GM12878 (cell line): ENCODE measurements around the gene FOXL3. TPM values are rescaled to one million over a fixed set of nuclear protein-coding genes. Genes with fewer than 3 reads are reported as not detected.

Experiments
- ATAC-seq: fragments of 200-7000 bp; cut with Tn5 transposase; 3 replicates; pipeline ENCODE4 v1.9.1; 2020; ENCODE audit warnings: mild to moderate bottlenecking, moderate library complexity
- BruUV-seq: library from RNA; stranded (reverse); fragments of 400-500 nt; replicated peaks from 2 replicates; lab custom pipeline; 2021; lab: Mats Ljungman, UMichigan
- CTCF ChIA-PET: fragments of 300-600 bp; sonication (Branson Sonifier 250); formaldehyde crosslinking; extraction: SDS; loops from one replicate; lab custom pipeline; 2021; ENCODE audit warnings: inconsistent platforms; lab: Yijun Ruan, JAX
- POLR2A ChIA-PET: fragments of 350-600 bp; formaldehyde crosslinking; extraction: SDS; loops from one replicate; lab custom pipeline; 2021; ENCODE audit warnings: inconsistent platforms; lab: Charles Lee
- RAD21 ChIA-PET: fragments of 300-600 bp; sonication (Branson Sonifier 250); formaldehyde crosslinking; loops from one replicate; lab custom pipeline; 2023; ENCODE audit warnings: antibody characterized with exemption; ENCODE audit not compliant: unreplicated experiment; lab: Charles Lee
- SMC1A ChIA-PET: fragments of 300-600 bp; sonication (Branson Sonifier 250); formaldehyde crosslinking; loops from one replicate; lab custom pipeline; 2023; ENCODE audit not compliant: unreplicated experiment, uncharacterized antibody; lab: Charles Lee
- DNase-seq: peaks from one replicate; pipeline ENCODE4 v3.0.0-alpha.2; 2011; ENCODE audit warnings: low read depth, low spot score
- FAIRE-seq: peaks from 3 replicates; lab custom pipeline; 2011; peaks lifted over from hg19 to GRCh38; lab: Jason Lieb, UNC
- H2AFZ ChIP-seq: 2 replicates; pipeline ENCODE4 v1.6.0; 2011; ENCODE audit warnings: low read depth, low read length, control low read depth; ENCODE audit not compliant: control insufficient read depth
- H3K27ac ChIP-seq: 2 replicates; pipeline ENCODE4 v1.5.1; 2011; ENCODE audit warnings: control low read depth; ENCODE audit not compliant: control insufficient read depth, insufficient read depth
- H3K27me3 ChIP-seq, 2 experiments: replicated peaks in 1 of 2; 2 replicates each; pipeline versions ENCODE4 v1.6.0 to v1.6.1; 2011; ENCODE audit warnings: low read length in 1 of 2; ENCODE audit not compliant: control insufficient read depth in 2 of 2, insufficient read depth in 2 of 2
- H3K36me3 ChIP-seq, 2 experiments: 2 replicates each; pipeline ENCODE4 v1.5.1; 2011; ENCODE audit warnings: low read length in 1 of 2; ENCODE audit not compliant: control insufficient read depth in 2 of 2, insufficient read depth in 2 of 2
- H3K4me1 ChIP-seq: 2 replicates; pipeline ENCODE4 v1.6.1; 2011; ENCODE audit warnings: mild to moderate bottlenecking, low read length, moderate library complexity, mixed read lengths; ENCODE audit not compliant: control insufficient read depth, insufficient read depth
- H3K4me2 ChIP-seq: 2 replicates; pipeline ENCODE4 v1.6.0; 2011; ENCODE audit warnings: control low read depth; ENCODE audit not compliant: control insufficient read depth, insufficient read depth
- H3K4me3 ChIP-seq: fragments of 200-600 bp; sonication (generic); 2 replicates; pipeline ENCODE4 v1.5.1; 2016
- H3K79me2 ChIP-seq: 2 replicates; pipeline ENCODE4 v1.6.0; 2011; ENCODE audit warnings: low read length; ENCODE audit not compliant: control insufficient read depth, insufficient read depth
- H3K9ac ChIP-seq: 2 replicates; pipeline ENCODE4 v1.8.0; 2011; ENCODE audit warnings: low read length, control low read depth, mixed read lengths; ENCODE audit not compliant: control insufficient read depth, insufficient read depth
- H3K9me3 ChIP-seq: replicated peaks from 3 replicates; pipeline ENCODE4 v1.5.1; 2011; ENCODE audit warnings: mild to moderate bottlenecking, low read length; ENCODE audit not compliant: control insufficient read depth, insufficient read depth
- H4K20me1 ChIP-seq: 2 replicates; pipeline ENCODE4 v1.6.0; 2011; ENCODE audit not compliant: control insufficient read depth, insufficient read depth
- BCL11A ChIP-seq: IDR thresholded peaks from 2 replicates; pipeline ENCODE4 v1.6.1; 2011; ENCODE audit warnings: low read depth, low read length
- BMI1 ChIP-seq: fragments of 450-650 bp; IDR thresholded peaks from 2 replicates; pipeline ENCODE4 v1.6.1; 2016; ENCODE audit warnings: mild to moderate bottlenecking, moderate library complexity, borderline replicate concordance
- CBFB ChIP-seq: IDR thresholded peaks from 2 replicates; pipeline ENCODE4 v1.6.1; 2016; ENCODE audit warnings: antibody characterized with exemption, low read depth
- CBX5 ChIP-seq: sonication (generic); IDR thresholded peaks from 2 replicates; pipeline ENCODE4 v1.6.1; 2016; ENCODE audit warnings: low read depth, moderate library complexity, mild to moderate bottlenecking, inconsistent platforms
- CEBPB ChIP-seq, 2 experiments: fragments of 150-350 bp in 1 of 2; IDR thresholded peaks; 2 replicates each; pipeline ENCODE4 v1.6.1; 2012 to 2014; ENCODE audit warnings: low read depth in 2 of 2, low read length in 2 of 2, borderline replicate concordance in 1 of 2, inconsistent platforms in 1 of 2
- FOXK2 ChIP-seq: fragments of 450-650 bp; IDR thresholded peaks from 2 replicates; pipeline ENCODE4 v1.6.1; 2017; ENCODE audit warnings: mild to moderate bottlenecking, moderate library complexity
- IRF4 ChIP-seq: IDR thresholded peaks from 2 replicates; pipeline ENCODE4 v1.6.1; 2011; ENCODE audit warnings: low read depth, low read length
- KAT2A ChIP-seq: conservative IDR thresholded peaks from 2 replicates; pipeline ENCODE4 v1.6.1; 2011; ENCODE audit warnings: low read depth, low read length; ENCODE audit not compliant: control insufficient read depth
- MXI1 ChIP-seq: fragments of 150-350 bp; IDR thresholded peaks from 2 replicates; pipeline ENCODE4 v1.6.1; 2011; ENCODE audit warnings: low read depth, mild to moderate bottlenecking, inconsistent platforms, low read length, improper control_type of control experiment
- MYC ChIP-seq: IDR thresholded peaks from 2 replicates; pipeline ENCODE4 v1.6.1; 2011; ENCODE audit warnings: mild to moderate bottlenecking, low read length, moderate library complexity, inconsistent platforms; ENCODE audit not compliant: insufficient read depth, insufficient replicate concordance, insufficient read length, severe bottlenecking
- NFYB ChIP-seq: IDR thresholded peaks from 2 replicates; pipeline ENCODE4 v1.6.1; 2011; ENCODE audit warnings: low read depth, mild to moderate bottlenecking, low read length, improper control_type of control experiment, moderate library complexity; ENCODE audit not compliant: insufficient read depth
- NR2C2 ChIP-seq: IDR thresholded peaks from 2 replicates; pipeline ENCODE4 v1.6.1; 2011; ENCODE audit warnings: borderline replicate concordance, low read depth; ENCODE audit not compliant: control insufficient read depth, insufficient read length
- RBBP5 ChIP-seq: fragments of 200-600 bp; sonication (generic); conservative IDR thresholded peaks from 2 replicates; pipeline ENCODE4 v1.6.1; 2016
- SMARCA5 ChIP-seq: fragments of 450-650 bp; IDR thresholded peaks from 2 replicates; pipeline ENCODE4 v1.6.1; 2017; ENCODE audit warnings: mild to moderate bottlenecking
- SREBF1 ChIP-seq: IDR thresholded peaks from 2 replicates; pipeline ENCODE4 v1.6.1; 2012; ENCODE audit warnings: mild to moderate bottlenecking, low read length
- ZBTB4 ChIP-seq: fragments of 450-650 bp; formaldehyde crosslinking; IDR thresholded peaks from 2 replicates; pipeline ENCODE4 v1.4.0; 2022; ENCODE audit warnings: mild to moderate bottlenecking, moderate library complexity
- WGBS: methylation state at CpG from one replicate; pipeline ENCODE4 v1.1.6; 2016; ENCODE audit warnings: low lambda C conversion rate; ENCODE audit not compliant: insufficient replicate concordance, insufficient coverage; ENCODE audit errors: missing lambda C conversion rate; 5-methylcytosine and 5-hydroxymethylcytosine counted together
- in situ Hi-C: fragments of 300-500 bp; cut with MboI; formaldehyde crosslinking; loops from 9 replicates; pipeline ENCODE4 v1.14.3; 2018; ENCODE audit warnings: mixed read lengths
- intact Hi-C: fragments of 100-400 bp; cut with micrococcal nuclease; formaldehyde crosslinking; loops from one replicate; pipeline ENCODE4 v1.14.2; 2022; ENCODE audit not compliant: unreplicated experiment
- polyA plus RNA-seq, 11 experiments: library from polyadenylated mRNA; depleted of rRNA in 4 of 11; unstranded in 6 of 11; stranded (reverse) in 5 of 11; fragments of >200 nt; fragmentation: Nextera tagmentation in 4 of 11; fragmentation: Illumina TruSeq in 1 of 11; extraction: Ambion mirVana in 4 of 11; extraction: Trizol in 1 of 11; gene quantifications; 1 replicate in 1 of 11; 2 replicates in 10 of 11; pipeline versions ENCODE4 v1.2.1 to v1.2.3, GENCODE V29; 2011 to 2016; ENCODE audit warnings: inconsistent platforms in 2 of 11, missing spikeins in 2 of 11, low read depth in 1 of 11
- total RNA-seq, 4 experiments: library from RNA; depleted of rRNA in 3 of 4; stranded (reverse); fragments of >200 nt in 3 of 4; fragmentation: Illumina TruSeq in 1 of 4; extraction: Trizol in 1 of 4; gene quantifications; 2 replicates each; pipeline versions ENCODE4 v1.2.1 to v1.2.3, GENCODE V29; 2013 to 2021

Gene FOXL3
- total and polyA plus RNA-seq, 10 of the 15 experiments (the other 5 are each of a cell fraction or from before 2014, with no cell fraction given), result not detected

GRCh38 chr7:258476-259190, 31.3 kb upstream of the FOXL3 start:
- ChIA-PET RAD21 (no interaction called here), SMC1A (no interaction called here), POLR2A (no interaction called here), CTCF (no interaction called here)
- WGBS, result 59% methylated on average over 30 of the region's 31 CpGs
- H3K4me3 ChIP-seq, result no peak overlapping the region
- no peaks in the 10 kb centered on the region for H3K27me3 ChIP-seq
- H3K79me2 ChIP-seq, result no peaks in the 10 kb centered on the region
- no peaks in the 10 kb centered on the region for H3K36me3 ChIP-seq
- H3K4me1 ChIP-seq, result no peaks in the 10 kb centered on the region
- FAIRE-seq (no peak), ATAC-seq (no peak), DNase-seq (no peak)
- in situ Hi-C loops, result no loop called here
- no TSS peak for BruUV-seq
- TF ChIP-seq NFYB, result no peak
- no peak for TF ChIP-seq SREBF1
- no peak for TF ChIP-seq BMI1
- TF ChIP-seq CBFB, result no peak
- TF ChIP-seq CEBPB (IDR thresholded peaks at IDR 0.05; ENCODE audit: borderline replicate concordance in 1 of 2, low read depth in 2 of 2, low read length in 2 of 2), result no peak
- TF ChIP-seq MYC, result no peak
- TF ChIP-seq NR2C2, result no peak
- TF ChIP-seq KAT2A, result no peak
- TF ChIP-seq ZBTB4 (CRISPR knock-in tag), result no peak
- TF ChIP-seq RBBP5, result no peak
- no peak for TF ChIP-seq FOXK2
- TF ChIP-seq BCL11A, result no peak
- TF ChIP-seq IRF4, result no peak
- TF ChIP-seq MXI1, result no peak
- no peak for TF ChIP-seq CBX5
- TF ChIP-seq SMARCA5, result no peak
- no peak overlapping the region for H2AFZ ChIP-seq
- intact Hi-C loops, result no loop called here
- no peak overlapping the region for H3K4me2 ChIP-seq
- no peaks in the 10 kb centered on the region for H4K20me1 ChIP-seq
- H3K9me3 ChIP-seq, result no peaks in the 10 kb centered on the region; the same call in 2 of the 3 replicates
- no peak overlapping the region for H3K9ac ChIP-seq
- H3K27ac ChIP-seq, result no peak overlapping the region
